ENCODE results near the gene A4GALT.

DNA sequence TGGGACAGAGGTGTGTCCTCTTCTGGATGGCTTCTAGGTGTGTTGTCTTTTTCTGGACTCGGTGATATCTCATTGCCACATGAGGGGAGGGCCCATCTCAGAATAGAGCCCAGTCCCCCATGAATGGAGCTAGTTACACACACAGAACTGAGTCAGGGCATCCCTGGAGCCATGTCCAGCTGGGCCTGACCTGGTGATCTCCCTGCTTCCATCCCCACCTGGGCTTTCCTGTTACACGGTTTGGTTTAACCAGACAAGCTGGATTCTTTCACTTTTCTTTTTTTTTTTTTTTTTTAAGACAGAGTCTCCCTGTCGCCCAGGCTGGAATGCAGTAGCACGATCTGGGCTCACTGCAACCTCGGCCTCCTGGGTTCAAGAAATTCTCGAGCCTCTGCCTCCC, 6.1 kb upstream of the A4GALT start:
- TF ChIP-seq, protein P1, sequence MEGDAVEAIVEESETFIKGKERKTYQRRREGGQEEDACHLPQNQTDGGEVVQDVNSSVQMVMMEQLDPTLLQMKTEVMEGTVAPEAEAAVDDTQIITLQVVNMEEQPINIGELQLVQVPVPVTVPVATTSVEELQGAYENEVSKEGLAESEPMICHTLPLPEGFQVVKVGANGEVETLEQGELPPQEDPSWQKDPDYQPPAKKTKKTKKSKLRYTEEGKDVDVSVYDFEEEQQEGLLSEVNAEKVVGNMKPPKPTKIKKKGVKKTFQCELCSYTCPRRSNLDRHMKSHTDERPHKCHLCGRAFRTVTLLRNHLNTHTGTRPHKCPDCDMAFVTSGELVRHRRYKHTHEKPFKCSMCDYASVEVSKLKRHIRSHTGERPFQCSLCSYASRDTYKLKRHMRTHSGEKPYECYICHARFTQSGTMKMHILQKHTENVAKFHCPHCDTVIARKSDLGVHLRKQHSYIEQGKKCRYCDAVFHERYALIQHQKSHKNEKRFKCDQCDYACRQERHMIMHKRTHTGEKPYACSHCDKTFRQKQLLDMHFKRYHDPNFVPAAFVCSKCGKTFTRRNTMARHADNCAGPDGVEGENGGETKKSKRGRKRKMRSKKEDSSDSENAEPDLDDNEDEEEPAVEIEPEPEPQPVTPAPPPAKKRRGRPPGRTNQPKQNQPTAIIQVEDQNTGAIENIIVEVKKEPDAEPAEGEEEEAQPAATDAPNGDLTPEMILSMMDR (conservative IDR thresholded peaks at IDR 0.05; ENCODE audit: low read length) = no peak
- TF ChIP-seq EZH2phosphoT487 (IDR thresholded peaks at IDR 0.05; ENCODE audit: borderline replicate concordance, low read depth, low read length) = no peak

Data from OCI-LY7 (cell line).